CD4-positive, alpha-beta T cell (primary cell): Measurements from ENCODE around the gene CXCL14. TPM values are rescaled to one million over a fixed set of nuclear protein-coding genes. Genes with fewer than 3 reads are reported as not detected.

Source experiments
- ATAC-seq: fragments of 200-7000 bp; cut with Tn5 transposase; one replicate; pipeline ENCODE4 v1.10.0; 2022; ENCODE audit warnings: mild to moderate bottlenecking; ENCODE audit not compliant: poor library complexity
- CTCF ChIA-PET: fragments of 350-600 bp; sonication (Branson Sonifier 250); formaldehyde crosslinking; loops from one replicate; lab custom pipeline; 2021; ENCODE audit warnings: antibody characterized with exemption, inconsistent platforms; lab: Charles Lee
- POLR2A ChIA-PET: fragments of 350-600 bp; sonication (Branson Sonifier 250); formaldehyde crosslinking; loops from one replicate; lab custom pipeline; 2021; ENCODE audit warnings: antibody characterized with exemption, inconsistent platforms; lab: Charles Lee
- DNase-seq, 14 experiments: peaks; one replicate each; pipeline ENCODE4 v3.0.0-alpha.2; 2013 to 2020; ENCODE audit warnings: mixed read lengths in 2 of 14
- H3K27ac ChIP-seq, 2 donors: one replicate each; pipeline versions ENCODE4 v1.5.1 to v1.7.0; 2013; ENCODE audit warnings: low read length in 2 of 2, low read depth in 1 of 2, mild to moderate bottlenecking in 1 of 2
- H3K27me3 ChIP-seq, 2 experiments: 1 replicate in 1 of 2; 2 replicates in 1 of 2; pipeline versions ENCODE4 v1.6.1 to v1.7.0; 2013; ENCODE audit warnings: low read length in 2 of 2, control low read depth in 1 of 2, mild to moderate bottlenecking in 1 of 2, moderate library complexity in 1 of 2; ENCODE audit not compliant: insufficient read depth in 2 of 2, control insufficient read depth in 1 of 2
- H3K36me3 ChIP-seq: one replicate; pipeline ENCODE4 v1.6.1; 2013; ENCODE audit warnings: low read length, control low read depth; ENCODE audit not compliant: insufficient read depth
- H3K4me1 ChIP-seq: one replicate; pipeline ENCODE4 v1.6.1; 2013; ENCODE audit warnings: low read length, control low read depth; ENCODE audit not compliant: insufficient read depth
- H3K4me3 ChIP-seq: one replicate; pipeline ENCODE4 v1.5.1; 2013; ENCODE audit warnings: mild to moderate bottlenecking, low read length, moderate library complexity
- H3K9me3 ChIP-seq, 2 experiments: 1 replicate in 1 of 2; 2 replicates in 1 of 2; pipeline versions ENCODE4 v1.6.1 to v1.7.0; 2013; ENCODE audit warnings: low read length in 2 of 2, mild to moderate bottlenecking in 2 of 2, control low read depth in 1 of 2, moderate library complexity in 1 of 2; ENCODE audit not compliant: control insufficient read depth in 1 of 2, insufficient read depth in 1 of 2
- H3K27ac Mint-ChIP-seq: one replicate; pipeline ENCODE4 v1.8.0; 2020; ENCODE audit warnings: mixed read lengths
- H3K27me3 Mint-ChIP-seq: one replicate; pipeline ENCODE4 v1.8.0; 2021; ENCODE audit warnings: mixed read lengths
- H3K36me3 Mint-ChIP-seq: one replicate; pipeline ENCODE4 v1.8.0; 2021; ENCODE audit warnings: low read depth, mixed read lengths
- H3K4me1 Mint-ChIP-seq: one replicate; pipeline ENCODE4 v1.8.0; 2021; ENCODE audit warnings: low read depth, mixed read lengths
- H3K4me3 Mint-ChIP-seq: one replicate; pipeline ENCODE4 v1.8.0; 2020; ENCODE audit warnings: mild to moderate bottlenecking, mixed read lengths
- H3K9me3 Mint-ChIP-seq: one replicate; pipeline ENCODE4 v1.8.0; 2020; ENCODE audit warnings: mixed read lengths
- CTCF ChIP-seq: fragments of 200-600 bp; IDR thresholded peaks from one replicate; pipeline ENCODE4 v1.8.0; 2022; ENCODE audit warnings: antibody characterized with exemption, mild to moderate bottlenecking
- intact Hi-C, 2 experiments: fragments of 100-400 bp; cut with DNase I in 1 of 2; cut with micrococcal nuclease in 1 of 2; formaldehyde crosslinking; loops; one replicate each; pipeline versions ENCODE4 v1.15.1 to v1.9.0; 2023 to 2025; cut with DNase I, micrococcal nuclease
- total RNA-seq, 174 experiments: library from RNA in 2 of 174; stranded (reverse) in 2 of 174; gene quantifications; one replicate each; pipeline ENCODE4 v1.2.3 and lab custom pipeline; 2021 to 2026

The CXCL14 gene
- total RNA-seq, 2 experiments from 2014 or later = not detected

DNA sequence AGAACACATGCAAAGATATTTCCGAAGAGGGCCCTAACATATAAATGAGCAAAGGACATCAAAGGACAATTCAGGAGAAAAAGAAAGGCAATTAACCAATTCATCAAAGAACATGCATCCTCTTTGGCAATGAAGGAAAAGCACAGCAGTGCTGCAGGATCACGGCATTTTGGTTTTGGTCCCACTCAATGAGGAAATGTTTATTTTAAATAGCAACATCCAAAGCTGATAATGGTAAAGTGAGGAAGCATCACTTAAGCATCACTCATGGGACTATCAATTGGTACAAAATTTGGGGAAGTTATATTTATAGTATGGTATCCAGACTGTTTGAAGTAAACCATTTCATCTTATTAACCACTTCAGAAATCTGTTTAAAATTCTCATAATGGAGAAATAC lies 5.5 kb upstream of the CXCL14 start:
- Histone ChIP-seq H3K36me3 (no peaks in the 10 kb centered on the region), H3K4me1 (no peaks in the 10 kb centered on the region), H3K4me3 (no peak overlapping the region), H3K27me3 (peaks cover 11 to 12% of the 10 kb centered on the region in 2 experiments), H3K27ac (no peak overlapping the region), H3K9me3 (peaks cover 0 to under 1% of the 10 kb centered on the region in 2 experiments)
- no peak for DNase-seq
- intact Hi-C loops = no loop called here
- ATAC-seq = no peak
- POLR2A ChIA-PET = no interaction called here
- Mint-ChIP-seq H3K27me3 (peaks cover 52% of the 10 kb centered on the region), H3K4me1 (no peaks in the 10 kb centered on the region), H3K4me3 (no peak overlapping the region), H3K27ac (no peak overlapping the region), H3K9me3 (no peaks in the 10 kb centered on the region), H3K36me3 (no peaks in the 10 kb centered on the region)
- no peak for TF ChIP-seq CTCF
- CTCF ChIA-PET = no interaction called here

DNA sequence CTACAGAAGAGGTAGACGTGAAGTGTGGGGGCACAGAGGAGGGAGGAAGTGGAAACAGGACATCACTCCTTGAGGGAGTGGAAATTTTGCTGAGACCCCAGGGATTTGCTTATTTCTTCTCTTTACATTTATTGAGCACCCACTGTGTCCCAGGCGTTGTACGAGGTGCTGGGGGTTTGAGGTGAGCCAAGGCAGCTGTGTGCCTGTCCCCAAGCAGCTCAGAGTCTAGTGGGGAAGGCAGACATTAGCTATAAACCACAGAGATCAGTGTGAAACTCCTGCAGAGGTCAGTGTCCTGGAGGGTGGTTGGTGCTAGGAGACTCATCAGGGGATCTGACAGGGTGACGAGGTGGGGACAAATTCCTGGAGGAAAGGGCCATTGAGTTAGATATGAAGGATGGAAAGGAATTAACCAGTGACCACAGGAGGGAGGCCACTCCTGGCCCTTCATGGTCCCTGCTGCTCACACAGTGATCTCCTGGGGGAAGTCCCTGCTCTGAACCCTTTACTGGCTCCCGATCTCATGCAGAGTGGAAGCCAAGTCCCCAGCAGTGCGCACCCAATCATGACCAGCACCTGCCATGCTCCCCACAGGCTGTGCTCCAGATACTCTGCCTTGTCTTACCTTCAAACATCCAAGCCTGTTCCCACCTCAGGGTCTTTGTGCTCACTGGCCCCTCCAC lies 3.4 kb upstream of the CXCL14 start:
- intact Hi-C loops = no loop called here
- Mint-ChIP-seq H3K36me3 (no peaks in the 10 kb centered on the region), H3K27me3 (peaks cover 62% of the 10 kb centered on the region), H3K4me1 (no peaks in the 10 kb centered on the region), H3K9me3 (no peaks in the 10 kb centered on the region), H3K27ac (no peak overlapping the region), H3K4me3 (no peak overlapping the region)
- H3K27me3 ChIP-seq = peaks cover 12 to 26% of the 10 kb centered on the region in 2 experiments
- peaks cover 0 to 14% of the 10 kb centered on the region in 2 experiments for H3K9me3 ChIP-seq
- TF ChIP-seq CTCF = no peak
- ChIA-PET POLR2A (no interaction called here), CTCF (no interaction called here)
- DNase-seq (no peak), ATAC-seq (no peak)
- H3K27ac ChIP-seq = no peak overlapping the region
- no peaks in the 10 kb centered on the region for H3K36me3 ChIP-seq
- H3K4me3 ChIP-seq = no peak overlapping the region
- no peaks in the 10 kb centered on the region for H3K4me1 ChIP-seq

GRCh38 chr5:135578305-135578684 lies 496 bp downstream of the CXCL14 start:
- H3K27me3 Mint-ChIP-seq = peaks cover 68% of the 10 kb centered on the region
- no peaks in the 10 kb centered on the region for H3K4me1 ChIP-seq
- H3K9me3 Mint-ChIP-seq = no peaks in the 10 kb centered on the region
- peaks cover 12 to 33% of the 10 kb centered on the region in 2 experiments for H3K27me3 ChIP-seq
- H3K9me3 ChIP-seq = peaks cover 0 to 14% of the 10 kb centered on the region in 2 experiments
- no peaks in the 10 kb centered on the region for H3K36me3 ChIP-seq
- DNase-seq (no peak), ATAC-seq (no peak)
- ChIA-PET CTCF (no interaction called here), POLR2A (no interaction called here)
- no peak overlapping the region for H3K4me3 ChIP-seq
- H3K27ac Mint-ChIP-seq = no peak overlapping the region
- no peak overlapping the region for H3K4me3 Mint-ChIP-seq
- intact Hi-C loops = no loop called here
- H3K27ac ChIP-seq = no peak overlapping the region
- no peaks in the 10 kb centered on the region for H3K4me1 Mint-ChIP-seq
- no peak for TF ChIP-seq CTCF
- no peaks in the 10 kb centered on the region for H3K36me3 Mint-ChIP-seq
